ENCODE measurements around the gene ARHGEF38.

Gene ARHGEF38

GRCh38 chr4:105551965-105552746, at the start of gene ARHGEF38:
Gene ARHGEF38, plus strand, starts transcription at chr4:105552620. Its CDS starts 146 bp downstream, at chr4:105552766.
- no peak for DNase-seq

- no peak for DNase-seq
Measured at GRCh38 chr4:105503484-105503883, 48.9 kb upstream of the ARHGEF38 start.

GRCh38 chr4:105504744-105505143, 47.7 kb upstream of the ARHGEF38 start:
- DNase-seq: no peak

GRCh38 chr4:105509291-105509690, 43.1 kb upstream of the ARHGEF38 start:
- DNase-seq: no peak

- DNase-seq: no peak
Measured at GRCh38 chr4:105509714-105510113, 42.7 kb upstream of the ARHGEF38 start.

GRCh38 chr4:105510245-105510644, 42.2 kb upstream of the ARHGEF38 start:
- DNase-seq: no peak

GRCh38 chr4:105520819-105521790, 31.3 kb upstream of the ARHGEF38 start:
- DNase-seq: no peak

- DNase-seq: no peak
Measured at GRCh38 chr4:105526656-105527055, 25.8 kb upstream of the ARHGEF38 start.

GRCh38 chr4:105527081-105527480, 25.3 kb upstream of the ARHGEF38 start:
- no peak for DNase-seq

- DNase-seq: no peak
Measured at GRCh38 chr4:105536601-105537000, 15.8 kb upstream of the ARHGEF38 start.

GRCh38 chr4:105541420-105541819, 11.0 kb upstream of the ARHGEF38 start:
- DNase-seq: no peak

- DNase-seq: no peak
Measured at GRCh38 chr4:105542039-105542438, 10.4 kb upstream of the ARHGEF38 start.

- DNase-seq: no peak
Measured at GRCh38 chr4:105543346-105543745, 9.1 kb upstream of the ARHGEF38 start.

GRCh38 chr4:105543881-105544280, 8.5 kb upstream of the ARHGEF38 start:
- DNase-seq: no peak

GRCh38 chr4:105544520-105545286, 7.7 kb upstream of the ARHGEF38 start:
- no peak for DNase-seq

GRCh38 chr4:105546086-105546485, 6.3 kb upstream of the ARHGEF38 start:
- no peak for DNase-seq

- no peak for DNase-seq
Measured at GRCh38 chr4:105547769-105548168, 4.7 kb upstream of the ARHGEF38 start.

GRCh38 chr4:105548483-105548882, 3.9 kb upstream of the ARHGEF38 start:
- DNase-seq: no peak

GRCh38 chr4:105550641-105551040, 1.8 kb upstream of the ARHGEF38 start:
- no peak for DNase-seq

GRCh38 chr4:105555409-105555808, 3.0 kb downstream of the ARHGEF38 start:
- DNase-seq: no peak

- no peak for DNase-seq
Measured at GRCh38 chr4:105556206-105556605, 3.8 kb downstream of the ARHGEF38 start.

- DNase-seq: no peak
Measured at GRCh38 chr4:105558277-105558676, 5.9 kb downstream of the ARHGEF38 start.

GRCh38 chr4:105560421-105560848, 8.0 kb downstream of the ARHGEF38 start:
- no peak for DNase-seq
